Thymus (tissue), 11 donors: Measurements from ENCODE around the gene POLDIP3. TPM values are rescaled to one million over a fixed set of nuclear protein-coding genes. Genes with fewer than 3 reads are reported as not detected.

Source experiments
- DNase-seq, 9 donors: peaks; one replicate each; pipeline ENCODE4 v3.0.0-alpha.2; 2013; ENCODE audit warnings: low spot score in 9 of 9, low read depth in 6 of 9, missing footprints in 1 of 9
- H3K27ac ChIP-seq, 2 donors: one replicate each; pipeline ENCODE4 v1.5.1; 2013; ENCODE audit warnings: control low read depth in 1 of 2, low read depth in 1 of 2, low read length in 1 of 2, mild to moderate bottlenecking in 1 of 2, moderate library complexity in 1 of 2
- H3K27me3 ChIP-seq, 2 donors: one replicate each; pipeline ENCODE4 v1.5.1; 2013; ENCODE audit warnings: low read length in 1 of 2; ENCODE audit not compliant: control insufficient read depth in 2 of 2, insufficient read depth in 1 of 2
- H3K36me3 ChIP-seq, 2 donors: one replicate each; pipeline ENCODE4 v1.5.1; 2013; ENCODE audit warnings: low read length in 1 of 2, mild to moderate bottlenecking in 1 of 2, moderate library complexity in 1 of 2; ENCODE audit not compliant: control insufficient read depth in 2 of 2, insufficient read depth in 2 of 2
- H3K4me1 ChIP-seq, 2 donors: one replicate each; pipeline ENCODE4 v1.5.1; 2013; ENCODE audit warnings: low read length in 2 of 2; ENCODE audit not compliant: control insufficient read depth in 2 of 2, insufficient read depth in 2 of 2
- H3K4me3 ChIP-seq, 2 donors: one replicate each; pipeline ENCODE4 v1.5.1; 2013; ENCODE audit warnings: low read length in 2 of 2, control low read depth in 1 of 2, mild to moderate bottlenecking in 1 of 2
- H3K9me3 ChIP-seq, 2 donors: one replicate each; pipeline ENCODE4 v1.5.1; 2013; ENCODE audit warnings: low read length in 1 of 2, mild to moderate bottlenecking in 1 of 2; ENCODE audit not compliant: control insufficient read depth in 2 of 2, insufficient read depth in 1 of 2
- WGBS: extraction: QIAGEN DNeasy Blood & Tissue Kit; methylation state at CpG from one replicate; pipeline ENCODE4 v1.1.7; 2013; 5-methylcytosine and 5-hydroxymethylcytosine counted together
- polyA plus RNA-seq: library from polyadenylated mRNA; stranded (reverse); fragments of 200-250 nt; gene quantifications from one replicate; pipeline ENCODE4 v1.2.3, GENCODE V29; 2013
- total RNA-seq: library from RNA; stranded (reverse); fragments of 120-200 nt; gene quantifications from one replicate; pipeline ENCODE4 v1.2.4, GENCODE V29; 2013
- donor health status: healthy.

POLDIP3 gene
- total and polyA plus RNA-seq, 2 donors = 29.8 to 40.4 TPM

GRCh38 chr22:42632096-42632495 is 17.4 kb upstream of the POLDIP3 start:
- no peaks in the 10 kb centered on the region for H3K4me1 ChIP-seq
- no peaks in the 10 kb centered on the region for H3K9me3 ChIP-seq
- H3K27me3 ChIP-seq = no peaks in the 10 kb centered on the region
- H3K27ac ChIP-seq = no peak overlapping the region
- 95% methylated on average over 13 of the region's 13 CpGs for WGBS
- no peak overlapping the region for H3K4me3 ChIP-seq
- DNase-seq = no peak
- H3K36me3 ChIP-seq = peaks cover 65 to 79% of the 10 kb centered on the region in 2 donors

- Histone ChIP-seq H3K27ac (no peak overlapping the region), H3K9me3 (no peaks in the 10 kb centered on the region), H3K4me3 (no peak overlapping the region), H3K4me1 (no peaks in the 10 kb centered on the region), H3K36me3 (peaks cover 69 to 81% of the 10 kb centered on the region in 2 donors), H3K27me3 (no peaks in the 10 kb centered on the region)
- 93% methylated on average over 28 of the region's 28 CpGs for WGBS
- no peak for DNase-seq
Measured at GRCh38 chr22:42630901-42631602, 16.4 kb upstream of the POLDIP3 start.

GRCh38 chr22:42630211-42630610 is 15.5 kb upstream of the POLDIP3 start:
- no peak for DNase-seq
- no peaks in the 10 kb centered on the region for H3K9me3 ChIP-seq
- H3K4me1 ChIP-seq = no peaks in the 10 kb centered on the region
- peaks cover 69 to 77% of the 10 kb centered on the region in 2 donors for H3K36me3 ChIP-seq
- no peak overlapping the region for H3K4me3 ChIP-seq
- no peaks in the 10 kb centered on the region for H3K27me3 ChIP-seq
- 99% methylated on average over 18 of the region's 18 CpGs for WGBS
- no peak overlapping the region for H3K27ac ChIP-seq

GRCh38 chr22:42627981-42628380 is 13.3 kb upstream of the POLDIP3 start:
- no peaks in the 10 kb centered on the region for H3K27me3 ChIP-seq
- no peak overlapping the region for H3K27ac ChIP-seq
- H3K9me3 ChIP-seq = no peaks in the 10 kb centered on the region
- H3K36me3 ChIP-seq = peaks cover 73 to 74% of the 10 kb centered on the region in 2 donors
- peaks cover 0 to 9% of the 10 kb centered on the region in 2 donors for H3K4me1 ChIP-seq
- no peak overlapping the region for H3K4me3 ChIP-seq
- no peak for DNase-seq
- 98% methylated on average over 9 of the region's 9 CpGs for WGBS

- H3K36me3 ChIP-seq = peaks cover 70 to 72% of the 10 kb centered on the region in 2 donors
- no peak overlapping the region for H3K4me3 ChIP-seq
- no peak overlapping the region for H3K27ac ChIP-seq
- H3K9me3 ChIP-seq = no peaks in the 10 kb centered on the region
- WGBS = 98% methylated on average over 25 of the region's 25 CpGs
- H3K27me3 ChIP-seq = no peaks in the 10 kb centered on the region
- no peak for DNase-seq
- peaks cover 0 to 9% of the 10 kb centered on the region in 2 donors for H3K4me1 ChIP-seq
Measured at GRCh38 chr22:42626951-42627625, 12.4 kb upstream of the POLDIP3 start.

- Histone ChIP-seq H3K27me3 (no peaks in the 10 kb centered on the region), H3K4me3 (no peak overlapping the region), H3K4me1 (peaks cover 0 to 9% of the 10 kb centered on the region in 2 donors), H3K27ac (no peak overlapping the region), H3K36me3 (peaks cover 65 to 68% of the 10 kb centered on the region in 2 donors), H3K9me3 (no peaks in the 10 kb centered on the region)
- no peak for DNase-seq
- 99% methylated on average over 7 of the region's 7 CpGs for WGBS
Measured at GRCh38 chr22:42626431-42626830, 11.7 kb upstream of the POLDIP3 start.

- Histone ChIP-seq H3K4me3 (no peak overlapping the region), H3K27ac (no peak overlapping the region), H3K9me3 (no peaks in the 10 kb centered on the region), H3K27me3 (no peaks in the 10 kb centered on the region), H3K4me1 (peaks cover 0 to 9% of the 10 kb centered on the region in 2 donors), H3K36me3 (peaks cover 58 to 62% of the 10 kb centered on the region in 2 donors)
- no peak for DNase-seq
- WGBS = 94% methylated on average over 15 of the region's 15 CpGs
Measured at GRCh38 chr22:42625416-42625815, 10.7 kb upstream of the POLDIP3 start.

GRCh38 chr22:42624551-42625106 is 9.9 kb upstream of the POLDIP3 start:
- DNase-seq = no peak
- Histone ChIP-seq H3K9me3 (no peaks in the 10 kb centered on the region), H3K4me3 (no peak overlapping the region), H3K4me1 (peaks cover 0 to 9% of the 10 kb centered on the region in 2 donors), H3K36me3 (peaks cover 55 to 64% of the 10 kb centered on the region in 2 donors), H3K27me3 (no peaks in the 10 kb centered on the region), H3K27ac (no peak overlapping the region)
- WGBS = 96% methylated on average over 12 of the region's 12 CpGs

- 93% methylated on average over 29 of the region's 29 CpGs for WGBS
- Histone ChIP-seq H3K4me3 (no peak overlapping the region), H3K27me3 (no peaks in the 10 kb centered on the region), H3K4me1 (peaks cover 0 to 9% of the 10 kb centered on the region in 2 donors), H3K27ac (no peak overlapping the region), H3K9me3 (no peaks in the 10 kb centered on the region), H3K36me3 (peaks cover 56 to 65% of the 10 kb centered on the region in 2 donors)
- DNase-seq = no peak
Measured at GRCh38 chr22:42623756-42624441, 9.2 kb upstream of the POLDIP3 start.
